ENCODE measurements around the gene GDPD3. TPM values are rescaled to one million over a fixed set of nuclear protein-coding genes. Genes with fewer than 3 reads are reported as not detected.

Gene GDPD3
- total and polyA plus RNA-seq, 2 of the 13 experiments (the other 11 are each of a cell fraction or from before 2014, with no cell fraction given): 18.7 to 20.6 TPM

- TF ChIP-seq MBD4 (IDR thresholded peaks at IDR 0.05; ENCODE audit: borderline replicate concordance, low read length): no peak
- TF ChIP-seq SALL2 (CRISPR knock-in tag; IDR thresholded peaks at IDR 0.05): no peak
- TF ChIP-seq MEIS2 (CRISPR knock-in tag; IDR thresholded peaks at IDR 0.05): peak; percentile 56
- TF ChIP-seq ZNF879 (CRISPR knock-in tag; IDR thresholded peaks at IDR 0.05): no peak
- TF ChIP-seq HNF4A (CRISPR knock-in tag; IDR thresholded peaks at IDR 0.05): no peak
- peak; percentile 77; the same call in 1 of the 2 replicates for TF ChIP-seq MTERF4 (CRISPR knock-in tag; IDR thresholded peaks at IDR 0.05)
- peak; percentile 69; the same call in 1 of the 2 replicates for TF ChIP-seq ZMYM2 (CRISPR knock-in tag; IDR thresholded peaks at IDR 0.05)
- peak; percentile 24; the same call in 1 of the 2 replicates for TF ChIP-seq KLF6 (CRISPR knock-in tag; IDR thresholded peaks at IDR 0.05)
- no peak for TF ChIP-seq ZNF781 (CRISPR knock-in tag; IDR thresholded peaks at IDR 0.05; ENCODE audit: borderline replicate concordance, not compliant biosample characterization)
- no peak; the same call in 1 of the 2 replicates for TF ChIP-seq ZFP1 (CRISPR knock-in tag; IDR thresholded peaks at IDR 0.05)
- TF ChIP-seq TEAD2 (CRISPR knock-in tag; IDR thresholded peaks at IDR 0.05): no peak
- TF ChIP-seq SRSF1 (optimal IDR thresholded peaks at IDR 0.05; ENCODE audit: low read depth, low read length): peak; percentile 34
- no peak for TF ChIP-seq FUBP1 (CRISPR knock-in tag; IDR thresholded peaks at IDR 0.05; ENCODE audit: borderline replicate concordance)
- TF ChIP-seq POLR2AphosphoS2 (IDR thresholded peaks at IDR 0.05; ENCODE audit: low read depth, low read length): no peak
- no peak; the same call in 1 of the 2 replicates for TF ChIP-seq ZNF512B (CRISPR knock-in tag; IDR thresholded peaks at IDR 0.05; ENCODE audit: borderline replicate concordance)
- TF ChIP-seq ZBTB42 (CRISPR knock-in tag; IDR thresholded peaks at IDR 0.05): no peak
- no peak for TF ChIP-seq TRIM24 (CRISPR knock-in tag; IDR thresholded peaks at IDR 0.05)
- TF ChIP-seq SMYD3 (CRISPR knock-in tag; IDR thresholded peaks at IDR 0.05): no peak
- TF ChIP-seq, protein P1, sequence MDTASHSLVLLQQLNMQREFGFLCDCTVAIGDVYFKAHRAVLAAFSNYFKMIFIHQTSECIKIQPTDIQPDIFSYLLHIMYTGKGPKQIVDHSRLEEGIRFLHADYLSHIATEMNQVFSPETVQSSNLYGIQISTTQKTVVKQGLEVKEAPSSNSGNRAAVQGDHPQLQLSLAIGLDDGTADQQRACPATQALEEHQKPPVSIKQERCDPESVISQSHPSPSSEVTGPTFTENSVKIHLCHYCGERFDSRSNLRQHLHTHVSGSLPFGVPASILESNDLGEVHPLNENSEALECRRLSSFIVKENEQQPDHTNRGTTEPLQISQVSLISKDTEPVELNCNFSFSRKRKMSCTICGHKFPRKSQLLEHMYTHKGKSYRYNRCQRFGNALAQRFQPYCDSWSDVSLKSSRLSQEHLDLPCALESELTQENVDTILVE (CRISPR knock-in tag; IDR thresholded peaks at IDR 0.05): peak; percentile 84
- TF ChIP-seq ZKSCAN1 (IDR thresholded peaks at IDR 0.05; ENCODE audit: low read length): no peak
- no peak for TF ChIP-seq PCBP2 (optimal IDR thresholded peaks at IDR 0.05; ENCODE audit: low read depth, low read length, poor library complexity, severe bottlenecking)
- TF ChIP-seq ELF3 (CRISPR knock-in tag; IDR thresholded peaks at IDR 0.05): peak; percentile 87
- TF ChIP-seq HCFC1 (IDR thresholded peaks at IDR 0.05; ENCODE audit: low read depth, low read length): no peak
- no peak for TF ChIP-seq ATM (IDR thresholded peaks at IDR 0.05; ENCODE audit: borderline replicate concordance)
- peak; percentile 95 for TF ChIP-seq NRL (CRISPR knock-in tag; IDR thresholded peaks at IDR 0.05; ENCODE audit: borderline replicate concordance)
Observed at GRCh38 chr16:30096105-30096861, 17.1 kb downstream of the GDPD3 start, which contains the start of gene YPEL3 (continued).

Data from HepG2 (cell line).